ENCODE measurements around the gene RIT1.

Gene RIT1

DNA sequence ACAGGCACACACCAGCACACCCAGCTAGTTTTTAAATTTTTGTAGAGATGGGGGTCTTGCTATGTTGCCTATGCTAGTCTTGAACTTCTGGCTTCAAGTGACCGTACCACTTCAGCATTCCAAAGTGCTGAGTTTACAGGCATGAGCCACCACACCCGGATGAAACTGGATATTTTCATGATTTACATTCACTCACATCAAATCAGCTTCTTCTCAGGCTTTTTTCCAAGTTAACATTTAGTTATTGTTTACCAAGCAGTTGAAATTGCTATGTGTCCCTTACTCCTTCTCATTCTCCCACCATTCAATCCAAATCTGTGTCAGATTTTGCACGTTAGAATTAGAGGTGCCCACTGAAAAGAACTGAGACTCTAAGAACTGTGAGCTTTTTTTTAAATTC, 18.4 kb downstream of the RIT1 start:
- no peak for DNase-seq (ENCODE audit: low read depth)

DNA sequence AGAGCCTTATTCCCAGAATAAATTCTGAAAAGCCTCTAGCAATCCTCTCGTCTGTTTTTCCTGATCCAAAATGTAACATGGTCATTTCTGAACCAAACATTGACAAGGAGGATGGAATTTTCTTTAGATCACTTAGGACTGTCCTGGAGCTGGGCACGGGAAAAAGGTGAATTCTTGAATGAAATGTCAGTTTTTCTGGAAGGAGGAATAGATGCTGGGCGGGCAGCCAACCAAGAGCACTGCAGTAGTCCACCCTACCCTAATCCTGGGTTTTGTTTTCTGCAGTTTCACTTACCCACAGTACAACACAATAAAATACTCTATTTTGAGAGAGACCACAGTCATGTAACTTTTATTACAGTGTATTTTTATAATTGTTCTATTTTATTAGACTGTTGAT, 20.9 kb downstream of the RIT1 start:
- no peak for DNase-seq (ENCODE audit: low read depth)

DNA sequence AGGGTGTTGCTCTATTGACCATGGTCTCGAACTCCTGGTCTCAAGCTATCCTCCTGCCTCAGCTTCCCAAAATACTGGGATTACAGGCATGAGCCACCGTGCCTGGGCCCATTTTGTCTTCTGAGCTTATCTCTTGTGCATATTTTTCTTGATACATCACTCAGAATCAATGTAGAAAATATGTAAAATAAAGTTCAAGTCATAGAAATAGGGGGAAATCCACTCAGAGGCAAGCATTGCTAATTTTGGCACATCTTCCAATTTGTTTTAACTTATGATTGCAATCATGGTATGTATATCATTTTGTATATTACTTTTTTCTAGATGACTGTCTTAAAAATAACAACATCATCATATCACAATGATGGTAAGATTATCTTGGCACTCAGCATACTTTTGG, 21.6 kb downstream of the RIT1 start:
- DNase-seq (ENCODE audit: low read depth), result no peak

DNA sequence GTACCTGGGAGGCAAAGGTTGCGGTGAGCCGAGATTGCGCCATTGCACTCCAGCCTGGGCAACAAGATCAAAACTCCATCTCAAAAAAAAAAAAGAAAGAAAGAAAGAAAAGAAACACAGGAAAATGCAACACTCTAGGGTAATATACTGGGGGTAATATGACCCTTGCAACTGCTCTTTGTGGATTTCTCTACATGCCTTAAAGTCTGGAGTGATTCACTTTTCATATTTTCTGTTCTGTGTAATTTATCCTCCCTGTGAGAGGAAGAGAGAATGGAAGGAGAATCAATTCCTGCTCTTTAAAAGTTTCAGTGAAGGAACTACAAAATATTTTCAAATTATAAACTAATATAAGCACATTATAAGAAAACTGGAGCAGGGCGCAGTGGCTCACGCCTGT, 22.7 kb downstream of the RIT1 start:
- DNase-seq (ENCODE audit: low read depth), result no peak

DNA sequence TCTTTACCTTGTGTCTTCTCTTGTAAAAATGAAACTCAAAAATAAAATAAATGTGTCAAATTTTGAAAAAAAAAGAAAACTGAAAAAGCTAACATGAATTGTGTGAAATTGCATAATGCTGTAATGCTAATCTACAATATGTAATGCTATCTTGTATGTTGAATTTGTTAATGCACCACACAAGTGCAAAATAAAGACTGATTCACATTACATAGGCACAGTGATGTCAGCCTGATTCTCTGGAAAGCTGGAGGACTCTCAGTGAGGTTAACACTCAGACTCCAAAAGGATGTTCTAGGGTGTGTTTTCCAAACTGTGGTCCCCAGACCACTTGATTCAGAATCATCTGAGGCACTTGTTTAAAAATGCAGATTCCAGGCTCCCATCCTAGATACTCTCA, 26.2 kb downstream of the RIT1 start:
- DNase-seq (ENCODE audit: low read depth), result no peak

DNA sequence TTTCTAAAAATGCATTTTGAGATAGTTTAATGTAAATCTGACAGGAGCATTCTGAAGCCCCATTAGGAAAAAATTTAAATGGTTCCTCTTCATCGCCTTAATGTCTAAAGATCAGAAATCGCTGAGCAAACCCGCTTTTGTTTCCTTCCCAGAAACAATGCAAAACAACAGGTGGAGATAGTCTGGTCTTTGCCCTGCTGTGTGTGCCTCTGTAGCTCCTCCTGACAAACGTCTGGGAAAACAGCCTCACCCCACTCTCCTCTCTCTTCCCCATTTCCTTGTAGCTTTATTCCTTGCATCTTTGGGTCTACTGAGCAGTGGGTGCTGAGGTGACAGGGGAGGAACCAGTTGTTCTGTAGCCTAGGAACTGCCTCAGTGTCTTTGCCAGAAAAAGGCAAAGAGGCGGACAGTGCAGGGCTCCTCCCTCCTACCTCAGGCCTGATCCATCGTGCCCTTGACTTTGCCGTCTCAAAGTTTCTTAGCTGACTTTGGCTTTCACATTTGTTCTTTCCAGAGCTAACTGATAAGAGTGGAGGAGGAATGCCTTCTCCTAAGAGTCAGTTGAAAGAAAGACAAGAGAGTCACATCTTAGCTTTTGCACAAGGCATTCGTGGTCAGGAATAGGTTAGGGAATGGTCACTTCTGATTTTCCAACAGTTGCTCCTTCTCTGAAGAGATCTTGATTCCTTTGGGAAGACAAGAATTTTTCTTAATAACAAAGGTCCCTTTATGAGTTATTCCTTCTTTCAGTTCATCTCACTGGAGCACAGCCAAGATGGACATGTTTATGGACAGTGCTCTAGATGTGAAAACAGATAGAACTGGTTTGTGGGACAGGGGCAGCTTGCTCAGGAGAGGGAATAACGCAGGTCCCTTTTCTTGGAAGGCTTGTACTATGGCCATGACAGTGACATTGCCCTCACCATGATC, 26.9 kb downstream of the RIT1 start:
- no peak for DNase-seq (ENCODE audit: low read depth)

DNA sequence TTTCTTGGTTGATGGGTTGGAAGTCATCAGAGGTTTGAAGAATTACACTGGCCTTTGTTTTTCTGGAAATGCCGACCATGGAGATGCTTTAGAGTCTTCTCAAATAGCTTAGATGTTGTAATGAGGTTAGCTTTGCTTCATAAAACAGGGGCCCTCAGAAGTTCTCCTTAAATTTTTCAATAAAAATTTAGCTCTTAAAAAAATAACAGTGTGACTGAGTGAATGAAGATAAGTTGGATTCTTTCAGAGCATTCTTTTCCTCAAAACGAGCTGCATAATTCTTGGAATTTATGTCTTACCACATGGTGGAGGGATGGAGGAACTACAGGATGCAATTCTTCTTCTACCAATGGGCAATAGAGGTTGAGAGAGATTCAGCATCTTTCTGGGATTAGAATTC, 28.4 kb downstream of the RIT1 start:
- no peak for DNase-seq (ENCODE audit: low read depth)

DNA sequence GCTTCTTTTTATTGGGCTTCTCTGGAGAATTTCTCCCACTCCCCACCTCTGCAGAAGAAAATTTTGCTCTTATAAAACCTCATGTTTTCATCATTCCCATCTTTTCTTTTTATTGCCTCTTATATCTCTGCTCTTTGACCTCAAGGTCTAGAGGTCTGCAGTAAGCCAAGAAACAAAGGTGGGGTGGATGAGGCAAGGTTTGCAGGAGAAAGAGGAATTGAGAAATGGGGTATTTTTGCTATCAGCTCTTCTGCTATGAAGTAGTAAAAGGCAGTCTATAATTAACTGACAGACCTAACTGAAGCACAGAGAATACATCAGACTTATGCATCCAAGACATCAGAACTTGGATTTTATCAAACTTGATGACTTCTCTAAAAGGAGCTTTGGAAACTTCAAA, 28.9 kb downstream of the RIT1 start:
- no peak for DNase-seq (ENCODE audit: low read depth)

DNA sequence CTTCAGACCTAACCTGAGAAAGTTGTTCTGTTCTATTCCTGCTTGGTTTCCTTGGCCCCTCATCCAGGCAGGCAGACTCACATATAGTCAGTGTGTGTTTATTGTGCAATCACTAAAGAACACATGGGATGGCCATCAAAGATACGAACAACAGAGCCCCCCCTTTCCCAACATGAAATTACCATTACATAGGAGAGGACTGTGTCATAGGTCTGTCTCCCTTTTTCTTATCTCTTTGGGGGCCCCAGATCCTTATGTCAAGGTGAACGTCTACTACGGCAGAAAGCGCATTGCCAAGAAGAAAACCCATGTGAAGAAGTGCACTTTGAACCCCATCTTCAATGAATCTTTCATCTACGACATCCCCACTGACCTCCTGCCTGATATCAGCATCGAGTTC, 30.2 kb downstream of the RIT1 start:
- DNase-seq (ENCODE audit: low read depth), result no peak

DNA sequence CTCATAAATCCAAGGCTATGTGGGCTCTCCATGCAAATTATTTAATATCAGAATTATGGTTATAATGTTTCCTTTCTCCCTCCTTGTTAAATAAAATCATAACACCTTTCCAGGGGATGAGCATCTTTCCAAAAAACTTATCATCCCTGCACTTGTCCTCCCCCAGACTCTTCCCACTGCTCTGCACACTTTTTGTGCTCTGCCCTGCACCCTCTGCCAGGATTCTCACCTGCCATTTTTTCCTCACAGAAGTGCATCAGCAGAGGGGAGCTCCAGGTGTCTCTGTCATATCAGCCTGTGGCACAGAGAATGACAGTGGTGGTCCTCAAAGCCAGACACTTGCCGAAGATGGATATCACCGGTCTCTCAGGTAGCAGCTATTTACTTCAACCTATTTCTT, 30.9 kb downstream of the RIT1 start:
- no peak for DNase-seq (ENCODE audit: low read depth)

DNA sequence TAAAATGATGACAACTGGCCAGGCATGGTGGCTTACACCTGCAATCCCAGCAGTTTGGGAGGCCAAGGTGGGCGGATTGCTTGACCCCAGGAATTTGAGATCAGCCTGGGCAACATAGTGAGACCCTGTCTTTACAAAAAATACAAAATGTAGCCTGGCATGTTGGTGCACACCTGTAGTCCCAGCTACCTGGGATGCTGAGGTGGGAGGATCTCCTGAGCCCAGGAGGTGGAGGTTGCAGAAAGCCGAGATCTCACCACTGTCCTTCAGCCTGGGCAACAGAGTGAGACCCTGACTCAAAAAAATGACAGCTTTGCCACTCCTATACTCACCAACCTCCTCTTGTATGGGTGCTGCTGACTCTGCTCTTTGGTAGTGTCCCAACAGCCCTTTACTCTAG, 33.2 kb downstream of the RIT1 start:
- no peak for DNase-seq (ENCODE audit: low read depth)

DNA sequence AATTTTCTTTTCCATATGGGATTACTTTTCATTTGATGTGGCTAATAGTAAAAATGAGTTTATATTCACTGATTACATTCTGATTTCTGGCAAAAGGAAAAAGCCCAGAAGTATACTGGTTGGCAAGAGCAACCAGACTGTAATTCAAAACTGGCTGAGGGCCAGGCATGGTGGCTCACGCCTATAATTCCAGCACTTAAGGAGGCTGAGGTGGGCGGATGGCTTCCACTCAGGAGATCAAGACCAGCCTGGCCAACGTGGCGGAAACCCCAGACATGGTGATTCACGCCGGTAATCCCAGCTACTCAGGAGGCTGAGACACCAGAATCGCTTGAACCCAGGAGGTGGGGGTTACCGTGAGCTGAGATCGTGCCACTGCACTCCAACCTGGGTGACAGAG, 37.3 kb downstream of the RIT1 start:
- DNase-seq (ENCODE audit: low read depth), result no peak

DNA sequence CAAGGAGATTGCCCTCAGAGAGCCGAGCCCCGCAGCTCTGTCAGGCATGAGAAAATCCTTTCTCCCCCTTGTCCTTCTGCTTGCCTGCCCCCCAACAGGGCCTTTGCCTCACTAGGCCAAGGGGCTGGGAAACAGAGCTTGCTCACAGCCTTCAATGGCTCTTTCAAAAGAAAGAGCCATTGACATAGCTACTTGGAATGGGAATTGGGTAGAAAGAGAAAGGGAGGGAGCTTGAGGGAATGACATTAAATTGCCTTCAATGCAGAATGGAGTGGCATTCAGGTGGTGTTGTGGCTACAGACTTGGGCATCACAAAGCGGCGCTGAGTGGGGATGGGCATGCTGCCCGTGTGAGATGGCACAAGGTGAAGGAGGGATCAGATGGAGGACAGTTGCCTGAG, 38.6 kb downstream of the RIT1 start:
- no peak for DNase-seq (ENCODE audit: low read depth)

DNA sequence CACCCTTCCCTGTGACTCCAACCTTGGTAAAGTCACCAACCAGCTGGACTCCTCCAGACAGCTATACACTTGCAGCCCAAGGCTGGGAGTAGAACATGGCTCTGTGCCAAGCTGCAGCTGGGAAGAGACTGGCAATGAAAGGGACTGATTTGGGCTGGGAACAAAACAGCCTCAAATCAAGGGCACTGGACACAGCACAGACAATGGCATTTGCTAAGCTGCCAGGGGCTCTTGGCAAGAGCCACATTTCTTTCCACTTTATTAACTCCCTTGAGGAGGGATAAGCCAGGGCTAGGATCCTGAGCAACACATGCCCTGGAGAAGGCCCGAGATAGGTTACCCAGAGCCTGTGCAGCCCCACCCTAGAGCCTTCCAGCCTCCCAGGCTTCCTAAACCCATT, 39.8 kb downstream of the RIT1 start:
- DNase-seq (ENCODE audit: low read depth), result no peak

DNA sequence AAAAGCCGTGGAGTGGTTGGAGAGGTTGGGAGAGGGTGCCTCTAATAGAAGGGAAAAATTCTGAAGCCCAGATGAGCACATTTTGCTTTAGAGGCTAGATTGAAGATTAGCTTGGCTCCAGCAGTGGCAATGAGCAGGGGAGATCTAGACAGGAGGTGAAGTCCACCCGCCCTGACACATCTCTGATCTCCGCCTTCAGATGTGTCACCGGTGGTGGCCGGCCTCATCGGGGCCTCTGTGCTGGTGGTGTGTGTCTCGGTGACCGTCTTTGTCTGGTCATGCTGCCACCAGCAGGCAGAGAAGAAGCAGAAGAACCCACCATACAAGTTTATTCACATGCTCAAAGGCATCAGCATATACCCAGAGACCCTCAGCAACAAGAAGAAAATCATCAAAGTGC, 43.4 kb downstream of the RIT1 start:
- no peak for DNase-seq (ENCODE audit: low read depth)

DNA sequence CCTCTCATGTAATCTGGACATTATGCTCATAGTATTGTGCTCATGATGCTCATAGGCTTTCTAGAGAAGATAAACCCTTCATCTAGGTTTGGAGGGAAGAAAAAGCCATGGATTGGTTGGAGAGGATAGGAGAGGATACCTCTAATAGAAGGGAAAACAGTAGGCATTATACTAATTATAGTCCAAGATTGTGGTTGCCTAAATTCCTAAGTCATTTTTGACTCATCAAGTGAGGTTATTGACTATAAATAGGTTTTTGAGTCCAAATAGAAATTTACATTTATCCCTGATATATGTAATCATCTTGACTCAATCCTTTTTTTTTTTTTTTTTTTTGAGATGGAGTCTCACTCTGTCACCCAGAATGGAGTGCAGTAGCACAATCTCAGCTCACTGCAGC, 46.8 kb downstream of the RIT1 start:
- DNase-seq (ENCODE audit: low read depth), result no peak

DNA sequence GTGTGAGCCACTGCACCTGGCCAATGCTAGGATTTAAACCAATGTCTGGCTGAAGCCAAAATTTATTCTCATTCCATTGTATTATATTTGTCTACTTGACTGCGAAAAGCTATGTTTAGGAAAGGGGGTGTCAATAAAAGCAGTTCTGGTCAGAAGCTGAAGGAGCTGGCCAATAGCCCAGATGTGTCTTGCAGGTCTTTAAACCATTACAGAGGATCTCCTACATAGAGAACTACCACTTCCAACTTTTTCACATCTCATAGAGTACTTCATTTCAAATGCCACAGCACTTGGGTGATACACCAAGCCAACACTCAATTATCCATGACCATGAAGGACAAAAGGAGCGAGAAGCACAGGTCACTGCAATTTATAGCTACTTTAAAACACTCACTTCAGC, 49.3 kb downstream of the RIT1 start:
- no peak for DNase-seq (ENCODE audit: low read depth)

DNA sequence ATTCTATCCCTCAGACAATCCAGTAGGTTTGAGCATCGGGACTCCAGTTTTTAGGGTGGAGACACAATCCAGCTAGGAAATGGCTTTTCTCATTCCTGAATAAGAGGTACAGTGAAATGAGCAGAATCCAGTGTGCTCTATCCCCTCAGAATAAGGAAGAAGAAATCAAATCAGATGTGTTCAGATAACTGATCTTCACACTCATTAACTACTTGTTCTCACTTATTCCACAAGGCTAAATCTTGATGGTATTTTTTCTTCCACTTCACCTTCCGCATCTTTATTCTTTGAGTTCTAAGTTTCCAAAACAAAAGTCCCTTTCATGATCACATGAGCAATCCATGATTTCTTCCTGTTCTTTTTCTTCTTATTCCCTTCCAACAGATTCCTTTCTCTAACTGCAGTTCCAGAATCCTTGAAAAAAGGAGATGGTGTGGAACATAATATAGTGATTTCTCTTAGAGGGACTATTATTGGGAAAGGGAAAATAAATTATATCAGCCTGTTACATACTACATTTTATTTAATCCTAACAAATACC, 50.1 kb downstream of the RIT1 start:
- DNase-seq (ENCODE audit: low read depth), result no peak

DNA sequence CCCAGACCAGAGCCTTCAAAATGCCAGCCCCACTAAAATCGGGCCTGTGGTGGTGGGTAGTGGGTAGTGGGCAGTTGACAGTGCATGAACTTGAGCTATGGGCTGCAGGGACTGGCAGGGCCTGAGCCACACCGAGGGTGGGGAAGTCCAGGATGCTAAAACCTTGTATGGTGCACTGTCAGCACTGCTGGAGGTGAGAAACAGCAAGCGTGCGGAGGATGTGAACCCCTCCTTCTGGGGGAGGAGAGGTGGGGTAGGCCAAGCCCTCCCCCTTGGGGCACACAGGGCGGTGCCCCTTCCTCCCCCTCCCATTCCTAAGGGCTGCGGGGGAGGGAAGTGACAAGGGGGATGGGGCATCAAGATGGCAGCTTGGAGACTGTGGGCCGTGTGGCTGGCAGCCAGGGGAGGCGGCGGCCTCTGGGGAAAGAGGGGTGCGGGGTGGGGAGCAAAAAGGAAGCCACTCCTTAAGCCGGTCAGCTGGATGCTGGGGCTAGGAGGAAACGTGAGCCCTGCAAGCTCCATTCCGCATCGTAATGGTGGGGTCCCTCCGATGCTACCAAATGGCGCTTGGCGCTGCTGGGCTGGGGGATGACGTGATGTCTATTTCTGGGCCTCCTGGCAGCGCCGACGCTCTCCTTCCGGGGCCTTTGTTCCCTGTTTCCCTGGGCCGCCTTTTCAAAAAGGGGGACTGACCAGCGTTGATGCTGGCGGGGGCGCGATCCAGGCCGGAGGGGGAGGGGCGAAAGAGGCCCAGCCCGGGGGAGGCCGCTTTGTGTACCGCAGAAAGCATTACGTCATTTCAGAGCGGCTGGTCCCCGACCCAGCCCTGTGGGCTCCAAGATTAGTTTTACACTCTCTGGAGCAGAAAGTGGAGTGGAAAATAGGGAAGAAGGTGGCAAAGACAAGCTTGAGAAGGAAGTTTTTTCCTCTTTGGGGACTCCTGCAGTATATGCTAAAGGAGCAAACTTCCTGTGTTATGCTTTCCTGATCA, 51.0 kb downstream of the RIT1 start:
- peak; percentile 49 for DNase-seq (ENCODE audit: low read depth)

DNA sequence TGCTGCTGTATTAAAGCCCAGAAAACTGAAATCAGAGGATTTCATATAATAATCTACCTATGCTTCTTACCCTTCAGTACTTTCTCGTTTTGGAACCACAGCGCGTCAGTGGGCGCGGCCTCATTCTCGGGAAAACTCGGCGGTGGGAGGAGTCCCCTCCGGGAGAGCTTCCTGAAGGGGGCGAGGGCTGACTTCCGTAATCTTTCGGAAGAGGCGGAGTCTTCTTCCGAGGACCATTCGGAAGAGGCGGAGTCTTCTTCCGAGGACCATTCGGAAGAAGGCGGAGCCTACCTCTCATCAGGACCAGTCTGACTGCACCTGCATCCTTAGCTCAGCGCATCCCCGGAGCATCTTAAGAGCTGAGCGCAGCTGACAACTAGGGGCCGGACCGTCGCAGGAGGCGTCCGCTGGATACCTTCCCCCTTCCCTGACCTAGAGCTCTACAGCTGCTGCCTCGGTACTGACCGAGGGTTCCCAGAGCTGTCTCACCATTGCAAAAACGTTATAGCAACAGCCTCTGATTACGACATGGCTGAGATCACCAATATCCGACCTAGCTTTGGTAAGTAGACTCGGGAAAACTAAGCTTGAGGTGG, 51.8 kb downstream of the RIT1 start, which contains the start of gene SYT11:
TSS of gene SYT11 (plus strand) at position 334 of the 596 bp plus-strand sequence. CDS start at position 529, 195 bp downstream.
- peak; percentile 86 for DNase-seq (ENCODE audit: low read depth)

DNA sequence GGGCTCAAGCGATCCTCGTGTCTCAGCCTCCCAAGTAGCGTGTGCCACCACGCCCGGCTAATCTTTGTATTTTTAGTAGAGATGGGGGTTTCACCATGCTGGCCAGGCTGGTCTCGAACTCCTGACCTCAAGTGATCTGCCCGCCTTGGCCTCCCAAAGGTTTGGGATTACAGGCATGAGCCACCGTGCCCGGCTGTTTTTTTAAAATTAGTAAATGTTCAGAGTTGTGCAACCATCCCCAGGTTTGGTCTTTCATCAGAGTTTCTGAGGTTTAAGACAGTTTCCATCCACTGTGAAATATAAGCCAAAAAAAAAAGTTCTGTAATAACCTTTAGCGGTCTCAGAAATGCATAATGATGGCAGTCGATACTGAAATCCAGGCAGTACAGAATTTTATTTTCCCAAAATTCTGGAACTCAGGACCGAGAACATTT, 52.3 kb downstream of the RIT1 start:
- no peak for DNase-seq (ENCODE audit: low read depth)
